Hepatocyte (in vitro differentiated cells): ENCODE data around the gene POLR2A.

ENCODE experiments used
- EZH2 ChIP-seq: fragments of 200-600 bp; sonication (generic); IDR thresholded peaks from 2 replicates; pipeline ENCODE4 v1.6.1; 2016; ENCODE audit warnings: antibody characterized with exemption, mild to moderate bottlenecking, borderline replicate concordance
- TF ChIP-seq, protein P1 (sequence below): fragments of 200-600 bp; sonication (generic); IDR thresholded peaks from 2 replicates; pipeline ENCODE4 v1.5.1; 2016; ENCODE audit warnings: antibody characterized with exemption, mild to moderate bottlenecking; ENCODE audit not compliant: poor library complexity

DNA sequence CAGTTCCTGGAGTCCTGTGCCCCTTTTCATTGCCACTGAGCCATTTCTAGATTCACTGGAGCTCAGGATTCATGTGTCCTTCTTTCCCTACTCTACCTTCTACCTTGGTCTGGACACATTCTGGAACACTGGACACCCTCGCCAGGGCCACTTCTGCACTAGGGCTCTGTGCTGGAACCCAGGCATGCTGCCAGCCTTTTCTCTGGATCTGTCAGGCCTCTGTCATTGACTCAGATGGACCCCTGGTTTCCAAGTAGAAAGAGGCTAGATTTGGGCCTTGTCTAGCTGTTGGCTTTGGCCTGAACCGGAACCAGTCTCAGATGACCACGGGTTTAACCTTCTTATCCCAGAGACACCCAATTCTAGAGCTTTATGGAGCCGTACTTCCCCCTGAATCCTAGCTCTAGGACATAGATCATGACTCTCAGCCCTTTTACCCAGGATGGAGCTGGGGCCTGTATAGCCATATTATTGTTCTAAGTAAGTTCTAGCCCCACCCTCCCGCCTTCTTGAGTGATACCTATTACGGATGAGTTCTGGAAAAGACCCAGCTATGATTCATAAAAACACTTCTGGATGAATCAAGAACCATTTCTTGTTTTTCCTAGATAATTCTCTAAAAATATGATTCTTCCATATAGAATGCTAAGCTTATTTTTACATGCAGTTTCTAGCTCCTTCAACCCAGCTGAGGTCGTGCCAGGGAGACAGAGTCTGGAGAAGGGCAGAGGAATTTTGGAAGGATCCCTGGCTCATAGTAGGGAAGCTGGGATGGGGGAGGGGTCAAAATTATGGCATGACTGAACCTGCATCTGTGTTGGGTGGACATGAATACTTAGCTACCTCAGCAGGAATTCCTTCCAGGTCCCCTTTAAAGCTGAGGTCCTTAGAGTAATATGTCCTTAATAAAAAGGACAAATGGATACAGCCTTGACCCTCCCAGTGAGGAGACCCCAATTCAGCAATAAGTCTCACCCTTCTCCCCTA is 40.4 kb upstream of the POLR2A start:
- TF ChIP-seq, protein P1, sequence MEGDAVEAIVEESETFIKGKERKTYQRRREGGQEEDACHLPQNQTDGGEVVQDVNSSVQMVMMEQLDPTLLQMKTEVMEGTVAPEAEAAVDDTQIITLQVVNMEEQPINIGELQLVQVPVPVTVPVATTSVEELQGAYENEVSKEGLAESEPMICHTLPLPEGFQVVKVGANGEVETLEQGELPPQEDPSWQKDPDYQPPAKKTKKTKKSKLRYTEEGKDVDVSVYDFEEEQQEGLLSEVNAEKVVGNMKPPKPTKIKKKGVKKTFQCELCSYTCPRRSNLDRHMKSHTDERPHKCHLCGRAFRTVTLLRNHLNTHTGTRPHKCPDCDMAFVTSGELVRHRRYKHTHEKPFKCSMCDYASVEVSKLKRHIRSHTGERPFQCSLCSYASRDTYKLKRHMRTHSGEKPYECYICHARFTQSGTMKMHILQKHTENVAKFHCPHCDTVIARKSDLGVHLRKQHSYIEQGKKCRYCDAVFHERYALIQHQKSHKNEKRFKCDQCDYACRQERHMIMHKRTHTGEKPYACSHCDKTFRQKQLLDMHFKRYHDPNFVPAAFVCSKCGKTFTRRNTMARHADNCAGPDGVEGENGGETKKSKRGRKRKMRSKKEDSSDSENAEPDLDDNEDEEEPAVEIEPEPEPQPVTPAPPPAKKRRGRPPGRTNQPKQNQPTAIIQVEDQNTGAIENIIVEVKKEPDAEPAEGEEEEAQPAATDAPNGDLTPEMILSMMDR, result no peak
- TF ChIP-seq EZH2, result no peak
